ENCODE measurements around the gene ATG16L2. TPM values are rescaled to one million over a fixed set of nuclear protein-coding genes. Genes with fewer than 3 reads are reported as not detected.

The ATG16L2 gene
- polyA plus RNA-seq, 1 donor (not counting 4 experiments of a cell fraction or from before 2014, with no cell fraction given) = 9.9 TPM

DNA sequence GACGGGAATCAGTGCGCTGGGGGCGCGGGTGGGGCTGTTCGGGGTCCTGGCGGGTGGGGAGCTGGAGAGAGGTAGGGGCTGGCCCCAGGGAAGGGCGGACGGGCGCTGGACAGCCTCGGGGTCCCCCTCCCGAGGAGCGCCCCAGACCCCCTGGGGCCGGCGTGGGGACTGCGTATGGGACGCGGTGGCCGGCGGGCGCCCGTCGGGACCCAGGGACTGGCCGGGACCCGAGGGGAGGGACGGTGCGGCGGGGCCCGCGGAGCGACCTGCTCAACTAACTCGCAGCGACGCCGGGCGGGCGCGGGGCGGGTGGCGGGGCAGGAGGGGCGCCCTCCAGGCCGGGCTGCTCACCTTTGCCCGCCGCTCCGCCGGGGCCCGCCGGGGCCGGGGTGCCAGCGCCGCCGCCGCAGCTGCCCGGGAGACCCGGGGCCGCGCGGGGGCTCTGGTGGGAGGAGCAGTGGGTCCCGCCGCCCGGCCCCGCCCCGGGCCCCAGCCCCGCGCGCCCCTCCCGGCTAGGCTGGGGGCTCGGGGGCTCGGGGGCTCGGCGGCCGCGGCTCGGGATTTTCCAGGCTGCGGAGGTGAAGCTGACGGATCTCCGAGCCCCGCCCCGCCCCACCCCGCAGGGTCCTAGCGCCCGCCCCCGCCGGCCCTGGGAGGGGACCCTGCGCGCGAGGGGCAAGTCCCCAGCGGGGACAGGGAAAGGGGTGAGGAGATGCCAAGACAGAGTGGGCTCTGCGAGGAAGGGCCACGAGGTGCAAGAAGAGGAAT is 32.7 kb upstream of the ATG16L2 start:
- TF ChIP-seq, protein P1, sequence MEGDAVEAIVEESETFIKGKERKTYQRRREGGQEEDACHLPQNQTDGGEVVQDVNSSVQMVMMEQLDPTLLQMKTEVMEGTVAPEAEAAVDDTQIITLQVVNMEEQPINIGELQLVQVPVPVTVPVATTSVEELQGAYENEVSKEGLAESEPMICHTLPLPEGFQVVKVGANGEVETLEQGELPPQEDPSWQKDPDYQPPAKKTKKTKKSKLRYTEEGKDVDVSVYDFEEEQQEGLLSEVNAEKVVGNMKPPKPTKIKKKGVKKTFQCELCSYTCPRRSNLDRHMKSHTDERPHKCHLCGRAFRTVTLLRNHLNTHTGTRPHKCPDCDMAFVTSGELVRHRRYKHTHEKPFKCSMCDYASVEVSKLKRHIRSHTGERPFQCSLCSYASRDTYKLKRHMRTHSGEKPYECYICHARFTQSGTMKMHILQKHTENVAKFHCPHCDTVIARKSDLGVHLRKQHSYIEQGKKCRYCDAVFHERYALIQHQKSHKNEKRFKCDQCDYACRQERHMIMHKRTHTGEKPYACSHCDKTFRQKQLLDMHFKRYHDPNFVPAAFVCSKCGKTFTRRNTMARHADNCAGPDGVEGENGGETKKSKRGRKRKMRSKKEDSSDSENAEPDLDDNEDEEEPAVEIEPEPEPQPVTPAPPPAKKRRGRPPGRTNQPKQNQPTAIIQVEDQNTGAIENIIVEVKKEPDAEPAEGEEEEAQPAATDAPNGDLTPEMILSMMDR (optimal IDR thresholded peaks at IDR 0.05 in 1 of 3, IDR thresholded peaks at IDR 0.05 in 1 of 3, conservative IDR thresholded peaks at IDR 0.05 in 1 of 3; ENCODE audit: extremely low read depth in 1 of 3, insufficient read depth in 2 of 3, low read length in 3 of 3) = no peak
- Histone ChIP-seq H3K4me1 (ENCODE audit: control insufficient read depth, extremely low read depth, insufficient read depth, low read length) (peaks cover 19% of the 10 kb centered on the region), H3K4me2 (ENCODE audit: control insufficient read depth, extremely low read depth, insufficient read depth, low read depth, low read length) (peak overlapping the region; percentile 79), H3K27ac (ENCODE audit: control insufficient read depth, insufficient read depth, low read length) (no peak overlapping the region), H3K9me1 (ENCODE audit: control insufficient read depth, extremely low read depth, insufficient read depth, low read length) (no peaks in the 10 kb centered on the region), H3K9me3 (ENCODE audit: control insufficient read depth, low read depth, low read length) (no peaks in the 10 kb centered on the region), H2AFZ (ENCODE audit: control insufficient read depth, low read length) (peak overlapping the region; percentile 58), H4K20me1 (ENCODE audit: control insufficient read depth, extremely low read depth, insufficient read depth, low read length) (no peaks in the 10 kb centered on the region), H3K9ac (ENCODE audit: control insufficient read depth, extremely low read depth, insufficient read depth, low read length) (peak overlapping the region; percentile 63), H3K4me3 (ENCODE audit: control insufficient read depth in 2 of 3, extremely low read depth in 1 of 3, insufficient read depth in 2 of 3, low read depth in 1 of 3, low read length in 3 of 3) (peak overlapping the region; percentile 39 to 70 (median 61)), H3K36me3 (ENCODE audit: control insufficient read depth in 2 of 2, extremely low read depth in 1 of 2, insufficient read depth in 2 of 2, low read length in 2 of 2) (peaks cover 0 to 5% of the 10 kb centered on the region in 2 experiments), H3K79me2 (ENCODE audit: control insufficient read depth, insufficient read depth, low read length) (no peaks in the 10 kb centered on the region), H3K27me3 (ENCODE audit: control insufficient read depth, extremely low read depth, insufficient read depth, low read length) (no peaks in the 10 kb centered on the region)
- dilution Hi-C loops (cut with MboI; ENCODE audit: extremely low pct_ligation_motif_present, low sequenced_read_pairs) = no loop called here
- no peak for FAIRE-seq
- DNase-seq (ENCODE audit: low read depth, low spot score) = no peak

DNA sequence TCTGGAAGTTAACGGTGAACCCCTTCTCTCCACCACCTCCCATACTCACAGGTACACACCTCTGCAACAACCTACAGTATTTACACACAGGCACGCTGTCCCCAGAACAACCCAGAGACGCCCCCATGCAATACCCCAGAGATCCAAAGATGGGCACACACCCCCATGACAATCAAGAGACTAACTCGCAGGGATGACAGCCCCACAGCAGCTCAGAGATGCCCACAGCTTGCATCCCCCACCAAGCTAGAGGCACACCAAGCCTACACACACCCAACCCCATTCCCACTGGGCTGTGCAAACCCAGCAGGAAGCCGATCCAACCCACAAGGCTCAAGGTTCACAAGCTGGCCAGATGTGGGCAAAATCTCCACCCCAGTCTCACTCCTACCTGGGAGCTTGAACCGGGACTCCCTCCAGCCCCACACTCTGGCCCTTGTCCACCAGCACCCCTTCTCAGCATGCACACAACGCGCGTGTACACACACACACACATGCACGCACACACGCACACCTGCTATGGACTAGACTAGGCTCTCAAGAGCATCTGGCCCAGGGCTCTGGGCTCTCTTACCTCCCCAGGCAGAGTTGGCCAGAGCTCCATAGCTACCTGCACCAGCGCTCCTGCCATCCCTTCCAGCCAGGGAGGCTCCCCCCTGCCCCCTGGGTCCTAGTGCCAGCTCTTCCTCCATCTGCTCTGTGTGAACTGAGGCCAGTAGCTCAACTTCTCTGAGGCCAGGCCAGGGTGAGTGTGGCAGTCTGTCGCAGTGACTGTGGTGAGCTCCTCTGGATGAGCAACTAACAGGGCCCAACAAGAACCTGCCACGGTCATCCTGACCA is 31.9 kb upstream of the ATG16L2 start:
- H3K79me2 ChIP-seq (ENCODE audit: control insufficient read depth, insufficient read depth, low read length) = no peaks in the 10 kb centered on the region
- peak overlapping the region; percentile 58 for H2AFZ ChIP-seq (ENCODE audit: control insufficient read depth, low read length)
- H3K9me3 ChIP-seq (ENCODE audit: control insufficient read depth, low read depth, low read length) = no peaks in the 10 kb centered on the region
- peak overlapping the region; percentile 54 for H3K4me2 ChIP-seq (ENCODE audit: control insufficient read depth, extremely low read depth, insufficient read depth, low read depth, low read length)
- peaks cover 19% of the 10 kb centered on the region for H3K4me1 ChIP-seq (ENCODE audit: control insufficient read depth, extremely low read depth, insufficient read depth, low read length)
- H3K36me3 ChIP-seq (ENCODE audit: control insufficient read depth in 2 of 2, extremely low read depth in 1 of 2, insufficient read depth in 2 of 2, low read length in 2 of 2) = peaks cover 0 to 2% of the 10 kb centered on the region in 2 experiments
- FAIRE-seq (no peak), DNase-seq (ENCODE audit: low read depth, low spot score) (no peak)
- no peaks in the 10 kb centered on the region for H3K27me3 ChIP-seq (ENCODE audit: control insufficient read depth, extremely low read depth, insufficient read depth, low read length)
- H4K20me1 ChIP-seq (ENCODE audit: control insufficient read depth, extremely low read depth, insufficient read depth, low read length) = no peaks in the 10 kb centered on the region
- H3K27ac ChIP-seq (ENCODE audit: control insufficient read depth, insufficient read depth, low read length) = no peak overlapping the region
- TF ChIP-seq, protein P1 (optimal IDR thresholded peaks at IDR 0.05 in 1 of 3, IDR thresholded peaks at IDR 0.05 in 1 of 3, conservative IDR thresholded peaks at IDR 0.05 in 1 of 3; ENCODE audit: extremely low read depth in 1 of 3, insufficient read depth in 2 of 3, low read length in 3 of 3) = no peak
- no peak for TF ChIP-seq EZH2 (IDR thresholded peaks at IDR 0.05; ENCODE audit: low read length)
- dilution Hi-C loops (cut with MboI; ENCODE audit: extremely low pct_ligation_motif_present, low sequenced_read_pairs) = no loop called here
- no peaks in the 10 kb centered on the region for H3K9me1 ChIP-seq (ENCODE audit: control insufficient read depth, extremely low read depth, insufficient read depth, low read length)
- H3K9ac ChIP-seq (ENCODE audit: control insufficient read depth, extremely low read depth, insufficient read depth, low read length) = peak overlapping the region; percentile 33
- H3K4me3 ChIP-seq (ENCODE audit: control insufficient read depth in 2 of 3, extremely low read depth in 1 of 3, insufficient read depth in 2 of 3, low read depth in 1 of 3, low read length in 3 of 3) = peak overlapping the region in 2 of 3 experiments; percentile 11 to 23

Data from keratinocyte (primary cell).